Measurements from ENCODE around the gene GRM1. TPM values are rescaled to one million over a fixed set of nuclear protein-coding genes. Genes with fewer than 3 reads are reported as not detected.

GRM1 gene
- total and polyA plus RNA-seq, 2 donors = 0.01 to 0.16 TPM

GRCh38 chr6:146065690-146066089 is 36.8 kb downstream of the GRM1 start:
- no peak for DNase-seq (ENCODE audit: extremely low spot score)
- WGBS = 83% methylated on average over 2 of the region's 2 CpGs

GRCh38 chr6:146066506-146066905 is 37.6 kb downstream of the GRM1 start:
- WGBS = 76% methylated on average over 1 of the region's 1 CpG
- Histone ChIP-seq H3K4me3 (ENCODE audit: low read depth, low read length) (no peak overlapping the region), H3K27ac (ENCODE audit: low read depth) (no peak overlapping the region), H3K36me3 (ENCODE audit: insufficient read depth) (no peaks in the 10 kb centered on the region), H3K4me1 (ENCODE audit: insufficient read depth) (no peaks in the 10 kb centered on the region)
- DNase-seq (ENCODE audit: extremely low spot score) = no peak

More at GRCh38 chr6:146065690-146066089, 36.8 kb downstream of the GRM1 start:
- no peaks in the 10 kb centered on the region for H3K36me3 ChIP-seq (ENCODE audit: insufficient read depth)
- no peaks in the 10 kb centered on the region for H3K4me1 ChIP-seq (ENCODE audit: insufficient read depth)
- no peak overlapping the region for H3K4me3 ChIP-seq (ENCODE audit: low read depth, low read length)
- no peak overlapping the region for H3K27ac ChIP-seq (ENCODE audit: low read depth)

GRCh38 chr6:146071781-146072180 is 42.9 kb downstream of the GRM1 start:
- no peak for DNase-seq (ENCODE audit: extremely low spot score)

GRCh38 chr6:146077992-146078391 is 49.1 kb downstream of the GRM1 start:
- no peak for DNase-seq (ENCODE audit: extremely low spot score)
- H3K27ac ChIP-seq (ENCODE audit: low read depth) = no peak overlapping the region
- H3K4me3 ChIP-seq (ENCODE audit: low read depth, low read length) = no peak overlapping the region
- H3K36me3 ChIP-seq (ENCODE audit: insufficient read depth) = no peaks in the 10 kb centered on the region
- 84% methylated on average over 4 of the region's 4 CpGs for WGBS
- H3K4me1 ChIP-seq (ENCODE audit: insufficient read depth) = no peaks in the 10 kb centered on the region

More at GRCh38 chr6:146071781-146072180, 42.9 kb downstream of the GRM1 start:
- no peaks in the 10 kb centered on the region for H3K4me1 ChIP-seq (ENCODE audit: insufficient read depth)
- H3K4me3 ChIP-seq (ENCODE audit: low read depth, low read length) = no peak overlapping the region
- H3K36me3 ChIP-seq (ENCODE audit: insufficient read depth) = no peaks in the 10 kb centered on the region
- no peak overlapping the region for H3K27ac ChIP-seq (ENCODE audit: low read depth)
- WGBS = 61% methylated on average over 2 of the region's 2 CpGs

- H3K36me3 ChIP-seq (ENCODE audit: insufficient read depth) = no peaks in the 10 kb centered on the region
- H3K4me3 ChIP-seq (ENCODE audit: low read depth, low read length) = no peak overlapping the region
- H3K27ac ChIP-seq (ENCODE audit: low read depth) = no peak overlapping the region
- no peak for DNase-seq (ENCODE audit: extremely low spot score)
- WGBS = 83% methylated on average over 7 of the region's 7 CpGs
- no peaks in the 10 kb centered on the region for H3K4me1 ChIP-seq (ENCODE audit: insufficient read depth)
Observed at GRCh38 chr6:146087386-146087785, 58.5 kb downstream of the GRM1 start.

- no peak overlapping the region for H3K27ac ChIP-seq (ENCODE audit: low read depth)
- 62% methylated on average over 3 of the region's 3 CpGs for WGBS
- H3K4me1 ChIP-seq (ENCODE audit: insufficient read depth) = no peaks in the 10 kb centered on the region
- DNase-seq (ENCODE audit: extremely low spot score) = no peak
- H3K36me3 ChIP-seq (ENCODE audit: insufficient read depth) = no peaks in the 10 kb centered on the region
- H3K4me3 ChIP-seq (ENCODE audit: low read depth, low read length) = no peak overlapping the region
Observed at GRCh38 chr6:146090474-146090873, 61.6 kb downstream of the GRM1 start.

GRCh38 chr6:146092961-146093686 is 64.3 kb downstream of the GRM1 start:
- H3K27ac ChIP-seq (ENCODE audit: low read depth) = no peak overlapping the region
- H3K36me3 ChIP-seq (ENCODE audit: insufficient read depth) = no peaks in the 10 kb centered on the region
- no peak overlapping the region for H3K4me3 ChIP-seq (ENCODE audit: low read depth, low read length)
- no peak for DNase-seq (ENCODE audit: extremely low spot score)
- H3K4me1 ChIP-seq (ENCODE audit: insufficient read depth) = no peaks in the 10 kb centered on the region
- 68% methylated on average over 3 of the region's 3 CpGs for WGBS

GRCh38 chr6:146095481-146095880 is 66.6 kb downstream of the GRM1 start:
- WGBS = 59% methylated on average over 2 of the region's 2 CpGs
- H3K4me1 ChIP-seq (ENCODE audit: insufficient read depth) = no peaks in the 10 kb centered on the region
- no peak overlapping the region for H3K27ac ChIP-seq (ENCODE audit: low read depth)
- no peaks in the 10 kb centered on the region for H3K36me3 ChIP-seq (ENCODE audit: insufficient read depth)
- H3K4me3 ChIP-seq (ENCODE audit: low read depth, low read length) = no peak overlapping the region
- no peak for DNase-seq (ENCODE audit: extremely low spot score)

- Histone ChIP-seq H3K4me3 (ENCODE audit: low read depth, low read length) (no peak overlapping the region), H3K36me3 (ENCODE audit: insufficient read depth) (no peaks in the 10 kb centered on the region), H3K27ac (ENCODE audit: low read depth) (no peak overlapping the region), H3K4me1 (ENCODE audit: insufficient read depth) (no peaks in the 10 kb centered on the region)
- whole genome bisulfite sequencing = 95% methylated on average over 2 of the region's 2 CpGs
- no peak for DNase-seq (ENCODE audit: extremely low spot score)
Observed at GRCh38 chr6:146097586-146097985, 68.7 kb downstream of the GRM1 start.

GRCh38 chr6:146100776-146101175 is 71.9 kb downstream of the GRM1 start:
- DNase-seq (ENCODE audit: extremely low spot score) = no peak
- H3K4me1 ChIP-seq (ENCODE audit: insufficient read depth) = no peaks in the 10 kb centered on the region
- no peak overlapping the region for H3K4me3 ChIP-seq (ENCODE audit: low read depth, low read length)
- H3K27ac ChIP-seq (ENCODE audit: low read depth) = no peak overlapping the region
- no peaks in the 10 kb centered on the region for H3K36me3 ChIP-seq (ENCODE audit: insufficient read depth)
- 58% methylated on average over 1 of the region's 1 CpG for WGBS

GRCh38 chr6:146103416-146104072 is 74.7 kb downstream of the GRM1 start:
- Histone ChIP-seq H3K4me3 (ENCODE audit: low read depth, low read length) (no peak overlapping the region), H3K36me3 (ENCODE audit: insufficient read depth) (no peaks in the 10 kb centered on the region), H3K27ac (ENCODE audit: low read depth) (no peak overlapping the region), H3K4me1 (ENCODE audit: insufficient read depth) (no peaks in the 10 kb centered on the region)
- 70% methylated on average over 3 of the region's 3 CpGs for WGBS
- no peak for DNase-seq (ENCODE audit: extremely low spot score)

GRCh38 chr6:146106532-146106931 is 77.7 kb downstream of the GRM1 start:
- no peak for DNase-seq (ENCODE audit: extremely low spot score)
- Histone ChIP-seq H3K36me3 (ENCODE audit: insufficient read depth) (no peaks in the 10 kb centered on the region), H3K4me1 (ENCODE audit: insufficient read depth) (no peaks in the 10 kb centered on the region), H3K4me3 (ENCODE audit: low read depth, low read length) (no peak overlapping the region), H3K27ac (ENCODE audit: low read depth) (no peak overlapping the region)
- 73% methylated on average over 2 of the region's 2 CpGs for WGBS

- Histone ChIP-seq H3K36me3 (ENCODE audit: insufficient read depth) (no peaks in the 10 kb centered on the region), H3K4me3 (ENCODE audit: low read depth, low read length) (no peak overlapping the region), H3K27ac (ENCODE audit: low read depth) (no peak overlapping the region), H3K4me1 (ENCODE audit: insufficient read depth) (no peaks in the 10 kb centered on the region)
- DNase-seq (ENCODE audit: extremely low spot score) = no peak
- WGBS = 41% methylated on average over 1 of the region's 1 CpG
Observed at GRCh38 chr6:146110990-146111389, 82.1 kb downstream of the GRM1 start.

GRCh38 chr6:146111881-146112450 is 83.1 kb downstream of the GRM1 start:
- DNase-seq (ENCODE audit: extremely low spot score) = no peak
- H3K36me3 ChIP-seq (ENCODE audit: insufficient read depth) = no peaks in the 10 kb centered on the region
- no peaks in the 10 kb centered on the region for H3K4me1 ChIP-seq (ENCODE audit: insufficient read depth)
- H3K27ac ChIP-seq (ENCODE audit: low read depth) = no peak overlapping the region
- no peak overlapping the region for H3K4me3 ChIP-seq (ENCODE audit: low read depth, low read length)

Measured in urinary bladder (tissue), 4 donors.